HUES48 (cell line): Measurements from ENCODE around the gene CST9L.
"Not testable (repeated sequence)": the region's sequence is repeated elsewhere in the genome, so short reads cannot be mapped to it uniquely, and the experiment has no call there.

Source experiments
- H3K27ac ChIP-seq: one replicate; pipeline ENCODE4 v1.7.0; 2013; ENCODE audit warnings: low read depth, low read length, inconsistent platforms
- H3K27me3 ChIP-seq: 2 replicates; pipeline ENCODE4 v1.6.1; 2013; ENCODE audit warnings: mild to moderate bottlenecking, low read length; ENCODE audit not compliant: control insufficient read depth, insufficient read depth
- H3K36me3 ChIP-seq: 2 replicates; pipeline ENCODE4 v1.6.1; 2013; ENCODE audit warnings: low read length; ENCODE audit not compliant: control insufficient read depth, insufficient read depth
- H3K4me1 ChIP-seq: 2 replicates; pipeline ENCODE4 v1.6.1; 2013; ENCODE audit warnings: mild to moderate bottlenecking, low read length; ENCODE audit not compliant: control insufficient read depth, insufficient read depth
- H3K4me3 ChIP-seq: 2 replicates; pipeline ENCODE4 v1.5.1; 2013; ENCODE audit warnings: mild to moderate bottlenecking, low read depth, low read length
- H3K9ac ChIP-seq: 2 replicates; pipeline ENCODE4 v1.6.1; 2013; ENCODE audit warnings: mild to moderate bottlenecking, low read depth, low read length, moderate library complexity
- H3K9me3 ChIP-seq: 2 replicates; pipeline ENCODE4 v1.6.1; 2013; ENCODE audit warnings: low read length; ENCODE audit not compliant: control insufficient read depth, insufficient read depth

CST9L gene

DNA sequence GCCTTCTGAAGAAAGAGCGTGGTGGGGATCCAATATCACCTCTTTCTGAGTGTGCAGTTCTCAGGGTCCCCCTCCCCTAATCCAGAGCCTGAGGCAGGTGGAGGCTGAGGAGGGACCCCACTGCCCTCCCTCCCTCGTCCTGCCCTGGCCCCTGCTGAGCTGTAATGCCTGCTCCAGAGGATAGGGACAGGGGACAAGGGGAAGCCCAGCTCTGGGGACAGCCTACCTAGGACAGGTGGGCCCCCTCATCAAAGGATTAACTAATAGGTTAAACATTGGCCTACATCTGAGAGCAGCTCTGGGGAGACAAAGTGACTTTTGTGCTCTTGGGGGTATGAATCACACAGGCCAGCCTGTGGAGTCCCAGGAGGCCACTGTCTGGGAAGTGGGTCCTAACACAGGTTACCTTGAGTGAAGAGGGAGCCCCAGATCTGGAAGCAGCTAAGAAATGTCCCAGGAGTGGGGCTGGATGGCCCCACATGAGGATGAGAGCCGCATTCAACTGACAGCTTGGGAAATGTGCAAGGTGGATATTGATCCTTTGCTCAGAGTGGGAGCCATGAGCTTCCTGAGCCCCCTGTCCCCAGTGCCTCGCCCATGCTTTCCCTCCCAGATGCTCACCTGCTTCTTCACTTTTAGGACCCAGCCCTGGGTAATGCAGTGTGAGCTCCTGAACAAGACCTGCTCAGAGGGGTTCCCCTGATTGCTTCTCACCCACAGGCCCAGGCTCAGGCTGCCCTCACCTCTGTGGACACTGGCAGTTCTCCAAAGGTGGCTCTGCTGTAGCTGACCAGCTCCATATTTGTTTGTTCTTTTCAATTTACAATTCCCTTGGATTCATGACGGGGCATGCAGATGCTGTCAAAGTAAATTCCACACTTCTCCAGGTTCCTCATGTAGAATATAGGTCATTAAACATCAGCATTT is 17.8 kb upstream of the CST9L start:
- H3K4me3 ChIP-seq, result no peak overlapping the region
- H3K27ac ChIP-seq, result no peak overlapping the region
- no peaks in the 10 kb centered on the region; the same call in 1 of the 2 replicates for H3K4me1 ChIP-seq
- no peaks in the 10 kb centered on the region for H3K9me3 ChIP-seq
- no peaks in the 10 kb centered on the region for H3K27me3 ChIP-seq
- H3K9ac ChIP-seq, result no peak overlapping the region
- H3K36me3 ChIP-seq, result no peaks in the 10 kb centered on the region

DNA sequence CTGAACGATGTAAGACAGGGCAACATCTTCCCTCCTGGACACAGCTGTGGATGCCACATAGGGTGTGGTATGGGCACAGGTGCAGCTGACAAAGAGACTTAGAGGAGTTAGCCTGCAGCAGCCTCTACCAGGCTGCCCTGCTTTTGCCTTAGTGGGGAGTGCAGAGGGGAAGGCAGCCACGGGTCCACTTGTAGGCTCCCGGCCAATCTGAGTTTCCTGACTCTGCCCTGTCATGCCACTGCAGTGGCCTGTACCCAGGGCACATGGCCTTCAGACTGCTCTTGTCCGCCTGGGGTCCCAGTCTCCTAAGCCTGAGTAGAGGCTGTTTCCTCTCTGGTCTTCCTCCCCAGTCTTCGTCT is 17.1 kb upstream of the CST9L start:
- no peak overlapping the region for H3K9ac ChIP-seq
- no peak overlapping the region for H3K4me3 ChIP-seq
- no peaks in the 10 kb centered on the region for H3K27me3 ChIP-seq
- no peak overlapping the region for H3K27ac ChIP-seq
- H3K36me3 ChIP-seq, result no peaks in the 10 kb centered on the region
- no peaks in the 10 kb centered on the region for H3K9me3 ChIP-seq
- H3K4me1 ChIP-seq, result no peaks in the 10 kb centered on the region; the same call in 1 of the 2 replicates

DNA sequence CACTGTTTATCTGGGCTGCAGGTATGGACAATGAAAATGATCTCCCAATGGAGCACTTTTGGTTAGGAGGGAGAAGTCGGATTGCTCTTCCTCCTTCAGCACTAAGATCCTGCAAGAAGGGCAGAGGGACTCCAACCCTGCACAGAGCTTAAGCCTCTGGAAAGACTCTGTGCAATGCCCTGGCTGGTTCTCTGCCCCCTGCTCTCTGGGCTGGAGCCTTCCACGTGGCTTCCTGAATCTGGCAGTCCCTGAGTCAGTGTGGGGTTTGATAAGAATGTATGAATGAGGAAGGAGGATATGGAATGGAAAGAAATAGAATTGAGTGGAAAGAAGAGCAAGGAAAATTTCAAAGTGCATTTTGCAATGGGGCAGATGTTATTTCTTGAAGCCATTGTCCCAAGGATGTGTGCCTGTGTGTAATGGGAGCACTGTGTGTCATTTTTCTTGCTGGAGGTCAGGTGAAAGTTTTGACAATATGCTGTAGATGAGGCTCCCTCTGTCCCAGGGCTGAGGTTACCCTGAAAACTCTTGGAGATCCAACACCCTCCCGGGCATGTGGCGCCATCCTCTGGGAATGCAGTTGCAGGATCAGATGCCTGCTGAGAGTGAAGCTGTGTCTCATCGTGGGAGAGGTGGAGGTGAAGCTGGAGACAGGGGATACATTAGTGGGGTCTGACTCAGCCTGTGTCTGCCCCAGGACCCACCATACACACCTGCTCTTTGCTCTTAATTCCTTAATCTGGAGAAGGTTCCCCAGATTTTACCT is 16.3 kb upstream of the CST9L start:
- Histone ChIP-seq H3K4me1 (no peaks in the 10 kb centered on the region; the same call in 1 of the 2 replicates), H3K36me3 (no peaks in the 10 kb centered on the region)

DNA sequence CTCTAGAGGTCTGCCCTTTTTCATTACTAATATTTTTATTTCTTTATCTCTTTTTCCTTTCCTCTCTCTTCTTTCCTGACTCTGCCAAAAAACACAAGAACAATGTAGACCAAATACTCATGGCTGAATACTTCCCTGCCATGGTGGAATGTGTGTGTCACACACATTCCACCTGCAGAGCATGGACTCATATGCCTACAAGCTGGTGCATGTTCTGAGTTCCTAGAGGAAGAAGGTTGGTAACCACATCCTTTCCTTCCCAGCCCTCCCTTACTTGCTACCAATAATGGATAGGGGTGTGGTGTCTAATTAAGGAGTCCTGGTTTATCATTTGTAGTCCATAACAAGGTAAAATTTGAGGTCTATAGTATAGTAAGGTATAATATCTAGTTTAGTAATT is 15.2 kb upstream of the CST9L start:
- no peak overlapping the region for H3K9ac ChIP-seq
- no peaks in the 10 kb centered on the region for H3K27me3 ChIP-seq
- H3K27ac ChIP-seq, result no peak overlapping the region
- no peaks in the 10 kb centered on the region for H3K9me3 ChIP-seq
- no peaks in the 10 kb centered on the region for H3K4me1 ChIP-seq
- no peak overlapping the region for H3K4me3 ChIP-seq
- H3K36me3 ChIP-seq, result no peaks in the 10 kb centered on the region

More for the DNA sequence above, 16.3 kb upstream of the CST9L start:
- Histone ChIP-seq H3K4me3 (no peak overlapping the region), H3K27me3 (no peaks in the 10 kb centered on the region), H3K9me3 (no peaks in the 10 kb centered on the region), H3K9ac (no peak overlapping the region), H3K27ac (no peak overlapping the region)

DNA sequence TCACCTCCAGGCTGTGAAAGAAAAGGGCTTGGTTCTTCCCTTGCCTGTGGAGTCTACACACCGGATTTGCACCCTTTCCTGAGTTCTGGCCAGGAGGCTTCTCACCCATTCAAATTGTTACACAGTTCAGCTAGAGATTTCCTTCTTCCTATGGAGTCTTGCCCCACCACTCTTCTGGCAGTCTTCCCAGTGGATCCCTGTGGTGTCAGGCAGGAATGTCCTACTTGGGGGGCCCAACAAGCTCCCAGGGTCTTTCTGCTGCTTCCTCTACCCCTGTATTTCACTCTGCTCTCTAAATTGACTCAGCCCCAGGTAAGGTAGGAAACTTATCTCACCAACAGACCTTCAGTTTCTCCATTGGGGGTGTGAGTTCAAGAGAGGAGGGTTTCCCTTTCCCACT is 14.0 kb upstream of the CST9L start:
- H3K36me3 ChIP-seq, result no peaks in the 10 kb centered on the region
- no peak overlapping the region for H3K9ac ChIP-seq
- H3K27ac ChIP-seq, result no peak overlapping the region
- no peaks in the 10 kb centered on the region for H3K27me3 ChIP-seq
- no peak overlapping the region for H3K4me3 ChIP-seq
- H3K4me1 ChIP-seq, result no peaks in the 10 kb centered on the region
- no peaks in the 10 kb centered on the region for H3K9me3 ChIP-seq

DNA sequence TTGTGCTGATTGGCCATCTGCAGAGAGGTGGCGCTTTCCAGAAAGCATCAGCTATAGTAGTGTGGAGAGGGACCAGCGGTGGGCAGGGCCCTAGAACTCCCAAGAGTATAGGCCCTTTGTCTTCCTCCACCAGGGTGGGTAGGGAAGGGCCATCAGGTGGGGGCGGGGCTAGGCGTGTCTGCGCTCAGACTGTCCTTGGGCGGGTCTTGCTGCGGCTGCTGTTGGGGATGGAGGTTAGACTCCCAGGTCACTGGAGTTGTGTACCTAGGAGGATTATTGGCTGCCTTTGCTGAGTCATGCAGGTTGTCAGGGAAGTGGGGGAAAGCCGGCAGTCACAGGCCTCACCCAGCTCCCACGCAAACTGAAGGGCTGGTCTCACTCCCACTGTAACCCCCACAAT is 13.5 kb upstream of the CST9L start:
- not testable (repeated sequence) for H3K9ac ChIP-seq, H3K36me3 ChIP-seq, H3K27me3 ChIP-seq, H3K27ac ChIP-seq, H3K9me3 ChIP-seq, H3K4me1 ChIP-seq, H3K4me3 ChIP-seq

DNA sequence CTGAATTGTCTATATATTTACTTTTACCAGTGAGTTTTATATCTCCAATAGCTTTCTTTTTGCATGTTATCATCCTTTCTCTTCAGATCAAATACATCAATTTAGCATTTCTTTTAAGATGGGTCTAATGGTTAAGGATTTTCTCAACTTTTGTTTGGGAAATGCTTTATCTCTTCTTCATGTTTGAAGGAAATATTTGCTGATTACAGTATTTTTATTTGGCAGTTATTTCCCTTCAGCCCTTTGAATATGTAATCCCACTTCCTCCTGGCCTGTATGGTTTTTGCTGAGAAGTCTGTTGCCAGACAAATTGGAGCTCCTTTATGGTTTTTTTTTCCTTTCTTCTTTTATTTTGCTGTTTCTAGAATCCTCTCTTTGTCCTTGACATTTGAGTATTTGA is 6.7 kb upstream of the CST9L start:
- Histone ChIP-seq H3K4me3 (no peak overlapping the region), H3K27me3 (no peaks in the 10 kb centered on the region), H3K9ac (no peak overlapping the region), H3K4me1 (no peaks in the 10 kb centered on the region), H3K36me3 (no peaks in the 10 kb centered on the region), H3K9me3 (peaks cover 3% of the 10 kb centered on the region; the same call in 1 of the 2 replicates), H3K27ac (no peak overlapping the region)

DNA sequence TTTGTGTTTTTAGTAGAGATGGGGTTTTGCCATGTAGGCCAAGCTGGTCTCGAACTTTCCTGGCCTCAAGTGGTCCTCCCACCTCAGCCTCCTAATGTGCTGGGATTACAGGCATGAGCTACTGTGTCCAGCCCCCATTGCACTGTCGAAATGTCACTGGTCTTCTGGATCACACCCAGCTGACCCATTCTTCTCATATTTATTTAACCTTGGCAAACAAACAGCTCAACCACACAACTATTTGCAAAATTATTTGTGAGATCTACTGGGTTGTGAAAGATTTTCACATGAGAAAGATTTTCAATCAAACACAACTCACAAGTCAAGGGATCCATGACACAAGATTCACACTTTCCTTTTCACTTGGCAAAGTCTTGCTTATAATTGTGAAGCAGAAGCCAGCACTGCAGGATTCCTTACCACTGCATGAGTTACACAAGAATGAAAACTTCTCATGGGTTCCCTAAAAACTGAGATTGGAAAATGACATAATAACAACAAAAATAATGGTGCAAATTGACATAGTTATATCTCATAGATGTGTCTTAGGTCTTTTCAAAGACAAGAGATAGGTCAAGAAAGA is 2.0 kb upstream of the CST9L start:
- Histone ChIP-seq H3K4me1 (no peaks in the 10 kb centered on the region), H3K27me3 (no peaks in the 10 kb centered on the region), H3K9ac (no peak overlapping the region), H3K27ac (no peak overlapping the region), H3K36me3 (no peaks in the 10 kb centered on the region), H3K4me3 (no peak overlapping the region), H3K9me3 (peaks cover 3% of the 10 kb centered on the region; the same call in 1 of the 2 replicates)

DNA sequence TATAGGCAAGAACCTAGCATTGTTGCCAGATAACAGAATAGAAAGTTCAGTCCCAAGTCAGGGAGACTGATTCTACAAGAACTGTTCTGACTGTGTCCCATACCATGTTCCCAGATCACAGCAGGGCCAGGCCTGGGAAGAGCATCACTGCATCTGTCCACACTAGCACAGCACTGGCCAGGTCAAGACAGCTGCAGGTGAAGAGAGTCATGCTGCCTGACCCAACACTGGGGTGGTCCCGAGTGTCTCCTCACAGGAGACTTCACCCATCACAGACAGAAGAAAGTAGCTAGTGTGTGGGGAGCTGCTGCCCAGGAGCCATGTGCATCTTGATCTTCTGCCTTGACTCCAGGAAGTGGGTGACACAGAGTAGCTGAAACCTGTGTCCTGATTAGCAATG is 1.3 kb upstream of the CST9L start:
- no peak overlapping the region for H3K9ac ChIP-seq
- no peak overlapping the region for H3K4me3 ChIP-seq
- no peaks in the 10 kb centered on the region for H3K4me1 ChIP-seq
- H3K27me3 ChIP-seq, result no peaks in the 10 kb centered on the region
- H3K9me3 ChIP-seq, result peaks cover 3% of the 10 kb centered on the region; the same call in 1 of the 2 replicates
- no peaks in the 10 kb centered on the region for H3K36me3 ChIP-seq
- H3K27ac ChIP-seq, result no peak overlapping the region

DNA sequence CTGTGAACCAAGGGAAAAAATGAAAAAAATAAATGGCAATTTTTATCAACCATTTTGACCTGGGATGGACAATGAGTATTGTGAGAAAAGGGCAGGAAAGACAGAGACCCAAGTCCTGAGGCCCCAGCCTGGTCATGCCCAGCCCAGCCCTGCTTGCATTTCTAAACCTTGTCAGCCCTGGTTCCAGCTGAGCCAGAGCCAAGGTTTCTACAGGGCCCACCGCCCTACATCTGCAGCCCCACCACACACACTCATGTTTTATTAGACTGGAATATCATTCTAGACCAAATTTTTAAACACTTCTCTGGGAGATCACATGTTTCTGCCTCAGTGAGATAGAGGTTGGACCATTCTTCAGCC is 667 bp upstream of the CST9L start:
- H3K9ac ChIP-seq, result no peak overlapping the region
- peaks cover 3% of the 10 kb centered on the region; the same call in 1 of the 2 replicates for H3K9me3 ChIP-seq
- no peaks in the 10 kb centered on the region for H3K27me3 ChIP-seq
- H3K27ac ChIP-seq, result no peak overlapping the region
- H3K4me3 ChIP-seq, result no peak overlapping the region
- H3K36me3 ChIP-seq, result no peaks in the 10 kb centered on the region
- no peaks in the 10 kb centered on the region for H3K4me1 ChIP-seq
